CD14-positive monocyte (primary cell): ENCODE measurements around the gene ZNF682. TPM values are rescaled to one million over a fixed set of nuclear protein-coding genes. Genes with fewer than 3 reads are reported as not detected.

Experiments
- DNase-seq, 3 donors: peaks; one replicate each; pipeline ENCODE4 v3.0.0-alpha.2; 2011 to 2022
- H2AFZ ChIP-seq: 2 replicates; pipeline ENCODE4 v1.6.0; 2012; ENCODE audit warnings: mild to moderate bottlenecking, low read depth, low read length, inconsistent platforms; ENCODE audit not compliant: insufficient read depth, poor library complexity, severe bottlenecking
- H3K27ac ChIP-seq, 2 donors: 1 replicate in 1 of 2; 2 replicates in 1 of 2; pipeline ENCODE4 v1.5.1; 2012 to 2013; ENCODE audit warnings: low read length in 2 of 2, control low read depth in 1 of 2, inconsistent platforms in 1 of 2, low read depth in 1 of 2, mild to moderate bottlenecking in 1 of 2
- H3K27me3 ChIP-seq, 2 donors: one replicate each; pipeline versions ENCODE4 v1.6.0 to v1.6.1; 2011 to 2013; ENCODE audit warnings: low read length in 2 of 2; ENCODE audit not compliant: control insufficient read depth in 2 of 2, insufficient read depth in 2 of 2
- H3K36me3 ChIP-seq, 2 donors: replicated peaks in 1 of 2; 1 replicate in 1 of 2; 2 replicates in 1 of 2; pipeline versions ENCODE4 v1.5.1 to v1.6.1; 2012 to 2013; ENCODE audit warnings: low read length in 2 of 2, control low read depth in 1 of 2, inconsistent platforms in 1 of 2, mild to moderate bottlenecking in 1 of 2; ENCODE audit not compliant: insufficient read depth in 2 of 2, control insufficient read depth in 1 of 2
- H3K4me1 ChIP-seq, 2 donors: 1 replicate in 1 of 2; 2 replicates in 1 of 2; pipeline versions ENCODE4 v1.5.1 to v1.6.1; 2012 to 2013; ENCODE audit warnings: low read length in 2 of 2, control low read depth in 1 of 2, inconsistent platforms in 1 of 2, mild to moderate bottlenecking in 1 of 2, moderate library complexity in 1 of 2; ENCODE audit not compliant: insufficient read depth in 2 of 2, control insufficient read depth in 1 of 2
- H3K4me2 ChIP-seq: replicated peaks from 2 replicates; pipeline ENCODE3; 2012; ENCODE audit warnings: low read length, moderate library complexity, mild to moderate bottlenecking; ENCODE audit not compliant: poor library complexity, severe bottlenecking; ENCODE audit errors: extremely low read depth
- H3K4me3 ChIP-seq, 3 experiments: fragments of 200-600 bp in 1 of 3; sonication (generic) in 1 of 3; replicated peaks in 1 of 3; 1 replicate in 2 of 3; 2 replicates in 1 of 3; pipeline ENCODE4 v1.5.1; 2011 to 2013; ENCODE audit warnings: low read length in 3 of 3, mild to moderate bottlenecking in 3 of 3, control low read depth in 2 of 3, low read depth in 2 of 3, inconsistent platforms in 1 of 3, moderate library complexity in 1 of 3
- H3K79me2 ChIP-seq: 2 replicates; pipeline ENCODE4 v1.6.0; 2012; ENCODE audit warnings: mild to moderate bottlenecking, control low read depth, inconsistent platforms, low read length, moderate library complexity; ENCODE audit not compliant: insufficient read depth
- H3K9ac ChIP-seq: 2 replicates; pipeline ENCODE4 v1.6.0; 2017; ENCODE audit warnings: low read length, mild to moderate bottlenecking; ENCODE audit not compliant: insufficient read depth, poor library complexity, severe bottlenecking
- H3K9me3 ChIP-seq, 2 donors: replicated peaks in 1 of 2; 1 replicate in 1 of 2; 2 replicates in 1 of 2; pipeline versions ENCODE4 v1.5.1 to v1.6.1; 2012 to 2013; ENCODE audit warnings: low read length in 2 of 2, control low read depth in 1 of 2; ENCODE audit not compliant: control insufficient read depth in 1 of 2, insufficient read depth in 1 of 2
- H4K20me1 ChIP-seq: 2 replicates; pipeline ENCODE4 v1.6.0; 2012; ENCODE audit warnings: mild to moderate bottlenecking, low read length, control low read depth, moderate library complexity; ENCODE audit not compliant: insufficient read depth
- H3K27ac Mint-ChIP-seq, 7 donors: one replicate each; pipeline ENCODE4 v1.8.0; 2020; ENCODE audit warnings: mild to moderate bottlenecking in 7 of 7, mixed read lengths in 7 of 7, moderate library complexity in 6 of 7, inconsistent platforms in 2 of 7
- H3K27me3 Mint-ChIP-seq, 3 donors: one replicate each; pipeline ENCODE4 v1.8.0; 2021 to 2022; ENCODE audit warnings: low read depth in 3 of 3, mild to moderate bottlenecking in 3 of 3, mixed read lengths in 3 of 3, moderate library complexity in 3 of 3, inconsistent platforms in 1 of 3
- H3K36me3 Mint-ChIP-seq, 2 donors: one replicate each; pipeline ENCODE4 v1.8.0; 2020; ENCODE audit warnings: mixed read lengths in 2 of 2, inconsistent platforms in 1 of 2, mild to moderate bottlenecking in 1 of 2
- H3K4me1 Mint-ChIP-seq: one replicate; pipeline ENCODE4 v1.8.0; 2020; ENCODE audit warnings: mild to moderate bottlenecking, mixed read lengths
- H3K4me3 Mint-ChIP-seq, 2 donors: one replicate each; pipeline ENCODE4 v1.8.0; 2020; ENCODE audit warnings: mild to moderate bottlenecking in 2 of 2, mixed read lengths in 2 of 2, moderate library complexity in 1 of 2
- H3K9me3 Mint-ChIP-seq, 7 donors: one replicate each; pipeline ENCODE4 v1.8.0; 2020 to 2022; ENCODE audit warnings: mixed read lengths in 7 of 7, mild to moderate bottlenecking in 6 of 7, moderate library complexity in 6 of 7, inconsistent platforms in 2 of 7
- CTCF ChIP-seq: fragments of 200-600 bp; IDR thresholded peaks from one replicate; pipeline ENCODE4 v1.8.0; 2022; ENCODE audit warnings: antibody characterized with exemption, mild to moderate bottlenecking
- WGBS: methylation state at CpG from one replicate; pipeline ENCODE4 v1.1.5; 2013; ENCODE audit warnings: missing lambda C conversion rate; ENCODE audit not compliant: insufficient coverage; 5-methylcytosine and 5-hydroxymethylcytosine counted together
- intact Hi-C, 2 donors: fragments of 100-400 bp; cut with micrococcal nuclease; formaldehyde crosslinking; loops; one replicate each; pipeline versions ENCODE4 v1.15.0 to v1.15.1; 2023
- polyA plus RNA-seq, 3 donors: library from polyadenylated mRNA; depleted of rRNA in 1 of 3; unstranded in 2 of 3; stranded (reverse) in 1 of 3; fragments of 300-500 nt in 2 of 3; fragments of >200 nt in 1 of 3; fragmentation: Illumina TruSeq in 2 of 3; gene quantifications; 1 replicate in 2 of 3; 2 replicates in 1 of 3; pipeline ENCODE4 v1.2.3, GENCODE V29; 2012 to 2021

Gene ZNF682
- polyA plus RNA-seq, 3 donors = 0.48 to 1.7 TPM; not detected in 1

GRCh38 chr19:20035935-20036334, 3.4 kb downstream of the ZNF682 start:
- H3K79me2 ChIP-seq = no peaks in the 10 kb centered on the region
- H3K4me3 Mint-ChIP-seq = no peak overlapping the region
- no peaks in the 10 kb centered on the region for H4K20me1 ChIP-seq
- no peaks in the 10 kb centered on the region for H3K27me3 ChIP-seq
- no peak for TF ChIP-seq CTCF
- H3K27me3 Mint-ChIP-seq = peaks cover 0 to 1% (median 0%) of the 10 kb centered on the region in 3 donors
- no peak for DNase-seq
- no peak overlapping the region for H3K4me3 ChIP-seq
- peaks cover 4 to 8% of the 10 kb centered on the region in 2 donors for H3K4me1 ChIP-seq
- no peak overlapping the region for H3K27ac ChIP-seq
- peaks cover 0 to 13% of the 10 kb centered on the region in 2 donors for H3K36me3 Mint-ChIP-seq
- H3K9me3 Mint-ChIP-seq = peaks cover 21 to 75% (median 51%) of the 10 kb centered on the region in 7 donors
- no peak overlapping the region for H2AFZ ChIP-seq
- no peak overlapping the region for H3K9ac ChIP-seq
- peaks cover 12% of the 10 kb centered on the region for H3K4me1 Mint-ChIP-seq
- 94% methylated on average over 3 of the region's 5 CpGs for WGBS
- intact Hi-C loops = no loop called here
- H3K36me3 ChIP-seq = peaks cover 0 to under 1% of the 10 kb centered on the region in 2 donors
- peaks cover 29 to 45% of the 10 kb centered on the region in 2 donors for H3K9me3 ChIP-seq
- peak overlapping the region in 1 of 7 donors; percentile 31 for H3K27ac Mint-ChIP-seq
- H3K4me2 ChIP-seq = no peak overlapping the region

- H3K4me1 ChIP-seq = no peaks in the 10 kb centered on the region
- Mint-ChIP-seq H3K4me1 (no peaks in the 10 kb centered on the region), H3K27me3 (peaks cover 0 to 3% (median 0%) of the 10 kb centered on the region in 3 donors), H3K9me3 (peaks cover 21 to 86% (median 64%) of the 10 kb centered on the region in 7 donors), H3K36me3 (peaks cover 5 to 15% of the 10 kb centered on the region in 2 donors), H3K4me3 (no peak overlapping the region), H3K27ac (peak overlapping the region in 1 of 7 donors; percentile 20)
- no peak for TF ChIP-seq CTCF
- H3K36me3 ChIP-seq = peaks cover 0 to 18% of the 10 kb centered on the region in 2 donors
- H3K27me3 ChIP-seq = no peaks in the 10 kb centered on the region
- H3K27ac ChIP-seq = no peak overlapping the region
- no peak overlapping the region for H3K4me2 ChIP-seq
- WGBS = 83% methylated on average over 2 of the region's 6 CpGs
- intact Hi-C loops = no loop called here
- H3K79me2 ChIP-seq = no peaks in the 10 kb centered on the region
- no peak overlapping the region for H2AFZ ChIP-seq
- peaks cover 50 to 51% of the 10 kb centered on the region in 2 donors for H3K9me3 ChIP-seq
- no peak overlapping the region for H3K9ac ChIP-seq
- DNase-seq = no peak
- no peak overlapping the region for H3K4me3 ChIP-seq
- H4K20me1 ChIP-seq = no peaks in the 10 kb centered on the region
These were observed 10.7 kb downstream of the ZNF682 start for GRCh38 chr19:20028611-20029010.
